SJCRH30 (cell line): ENCODE results near the gene IQCE. TPM values are rescaled to one million over a fixed set of nuclear protein-coding genes. Genes with fewer than 3 reads are reported as not detected.
"Not testable (repeated sequence)": the region's sequence is repeated elsewhere in the genome, so short reads cannot be mapped to it uniquely, and the experiment has no call there.

Source experiments
- DNase-seq, 2 experiments: peaks; one replicate each; pipeline ENCODE4 v3.0.0-alpha.2; 2015 to 2020
- H3K27ac ChIP-seq: fragments of 250-450 bp; sonication (Bioruptor Pico); 2 replicates; pipeline ENCODE4 v1.5.1; 2020; ENCODE audit warnings: mild to moderate bottlenecking, moderate library complexity
- H3K27me3 ChIP-seq: fragments of 250-450 bp; sonication (Bioruptor Pico); 2 replicates; pipeline ENCODE4 v1.5.1; 2020; ENCODE audit warnings: mild to moderate bottlenecking, moderate library complexity
- H3K36me3 ChIP-seq: fragments of 250-450 bp; sonication (Bioruptor Pico); 2 replicates; pipeline ENCODE4 v1.5.1; 2020; ENCODE audit warnings: mild to moderate bottlenecking, moderate library complexity
- H3K4me1 ChIP-seq: fragments of 250-450 bp; sonication (Bioruptor Pico); 2 replicates; pipeline ENCODE4 v1.5.1; 2020; ENCODE audit warnings: mild to moderate bottlenecking, moderate library complexity
- H3K4me3 ChIP-seq: fragments of 250-450 bp; sonication (Bioruptor Pico); 2 replicates; pipeline ENCODE4 v1.5.1; 2020; ENCODE audit warnings: mild to moderate bottlenecking, moderate library complexity
- H3K9me3 ChIP-seq: fragments of 250-450 bp; sonication (Bioruptor Pico); replicated peaks from 2 replicates; pipeline ENCODE4 v1.5.1; 2020; ENCODE audit warnings: mild to moderate bottlenecking, moderate library complexity
- total RNA-seq: library from RNA; depleted of rRNA; stranded (reverse); fragments of >200 nt; shearing (Covaris generic); gene quantifications from 2 replicates; pipeline ENCODE4 v1.2.3, GENCODE V29; 2014

IQCE gene
- total RNA-seq, 1 experiment from 2014 or later = 5.0 TPM

DNA sequence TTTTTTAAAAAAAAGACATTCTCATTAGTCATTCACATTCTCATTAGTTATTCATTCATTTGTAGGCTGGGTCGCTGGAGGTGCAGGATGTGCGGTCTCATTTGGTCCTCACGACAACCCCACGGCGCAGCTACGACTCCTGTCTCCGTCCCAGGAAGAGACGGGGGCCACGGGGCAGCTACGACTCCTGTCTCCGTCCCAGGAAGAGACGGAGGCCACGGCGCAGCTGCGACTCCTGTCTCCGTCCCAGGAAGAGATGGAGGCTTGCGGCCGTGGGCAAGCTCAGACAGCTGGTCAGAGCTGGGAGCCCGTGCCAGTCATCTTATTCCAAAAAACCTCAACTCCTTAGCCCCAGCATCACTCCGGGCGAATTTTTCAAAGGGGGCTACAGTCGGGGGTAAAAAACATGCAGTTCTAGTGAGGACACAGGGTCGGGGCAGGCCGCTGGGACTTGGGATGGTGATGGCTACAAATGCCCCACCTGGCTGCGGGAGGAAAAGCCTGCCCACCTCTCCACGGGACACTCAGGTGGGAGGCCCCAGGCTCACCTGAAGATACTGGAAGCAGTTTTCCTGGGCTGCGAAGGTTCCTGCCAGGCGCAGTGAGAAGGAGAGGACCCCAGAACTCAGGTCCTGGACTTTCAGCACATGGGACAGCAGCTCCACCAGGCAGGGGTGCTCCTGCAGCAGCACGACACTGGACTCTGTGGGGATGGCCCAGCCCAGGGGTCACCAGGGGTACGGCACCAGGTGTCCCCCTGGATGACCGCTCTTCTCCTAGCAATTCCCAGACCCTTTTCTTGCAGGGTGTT lies 11.8 kb upstream of the IQCE start:
- no peak overlapping the region for H3K4me3 ChIP-seq
- H3K9me3 ChIP-seq = no peaks in the 10 kb centered on the region
- H3K27ac ChIP-seq = no peak overlapping the region
- H3K36me3 ChIP-seq = peaks cover 49% of the 10 kb centered on the region
- DNase-seq = no peak
- H3K27me3 ChIP-seq = no peaks in the 10 kb centered on the region
- no peaks in the 10 kb centered on the region for H3K4me1 ChIP-seq

DNA sequence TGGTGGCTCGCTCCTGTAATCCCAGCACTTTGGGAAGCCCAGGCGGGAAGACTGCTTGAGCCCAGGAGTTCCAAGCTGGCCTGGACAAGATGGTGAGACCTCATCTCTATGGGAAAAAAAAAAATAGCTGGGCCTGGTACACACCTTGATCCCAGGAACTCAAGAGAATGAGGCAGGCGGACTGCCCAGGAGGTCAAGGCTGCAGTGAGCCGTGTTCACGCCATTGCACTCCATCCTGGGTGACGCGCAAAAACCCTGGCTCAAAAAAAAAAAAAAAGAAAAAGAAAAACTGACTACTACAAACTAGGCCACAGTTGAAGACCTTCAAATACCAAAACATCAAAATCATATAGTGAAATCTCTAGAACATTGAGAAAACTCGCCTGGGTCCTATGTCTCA lies 7.4 kb upstream of the IQCE start:
- H3K4me3 ChIP-seq = no peak overlapping the region
- no peaks in the 10 kb centered on the region for H3K27me3 ChIP-seq
- H3K27ac ChIP-seq = no peak overlapping the region
- peaks cover 25% of the 10 kb centered on the region for H3K36me3 ChIP-seq
- H3K4me1 ChIP-seq = peaks cover 8% of the 10 kb centered on the region
- no peak for DNase-seq
- no peaks in the 10 kb centered on the region for H3K9me3 ChIP-seq

DNA sequence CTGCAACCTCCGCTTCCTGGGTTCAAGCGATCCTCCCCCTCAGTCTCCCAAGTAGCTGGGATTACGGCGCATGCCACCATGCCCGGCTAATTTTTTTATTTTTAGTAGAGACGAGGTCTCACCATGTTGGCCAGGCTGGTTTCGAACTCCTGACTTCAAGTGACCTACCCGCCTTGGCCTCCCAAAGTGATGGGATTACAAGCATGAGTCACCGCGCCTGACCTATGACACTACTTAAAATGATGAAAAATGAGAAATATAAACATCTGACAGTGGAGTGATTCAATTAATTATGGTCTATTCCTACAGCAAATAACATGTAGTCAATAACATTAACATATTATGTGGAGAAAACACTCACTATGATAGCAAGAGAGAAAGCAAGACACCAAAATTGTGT lies 5.7 kb upstream of the IQCE start:
- H3K27me3 ChIP-seq = no peaks in the 10 kb centered on the region
- H3K4me1 ChIP-seq = peaks cover 8% of the 10 kb centered on the region
- H3K9me3 ChIP-seq = no peaks in the 10 kb centered on the region
- no peak overlapping the region for H3K27ac ChIP-seq
- no peak overlapping the region for H3K4me3 ChIP-seq
- DNase-seq = no peak
- peaks cover 11% of the 10 kb centered on the region for H3K36me3 ChIP-seq

DNA sequence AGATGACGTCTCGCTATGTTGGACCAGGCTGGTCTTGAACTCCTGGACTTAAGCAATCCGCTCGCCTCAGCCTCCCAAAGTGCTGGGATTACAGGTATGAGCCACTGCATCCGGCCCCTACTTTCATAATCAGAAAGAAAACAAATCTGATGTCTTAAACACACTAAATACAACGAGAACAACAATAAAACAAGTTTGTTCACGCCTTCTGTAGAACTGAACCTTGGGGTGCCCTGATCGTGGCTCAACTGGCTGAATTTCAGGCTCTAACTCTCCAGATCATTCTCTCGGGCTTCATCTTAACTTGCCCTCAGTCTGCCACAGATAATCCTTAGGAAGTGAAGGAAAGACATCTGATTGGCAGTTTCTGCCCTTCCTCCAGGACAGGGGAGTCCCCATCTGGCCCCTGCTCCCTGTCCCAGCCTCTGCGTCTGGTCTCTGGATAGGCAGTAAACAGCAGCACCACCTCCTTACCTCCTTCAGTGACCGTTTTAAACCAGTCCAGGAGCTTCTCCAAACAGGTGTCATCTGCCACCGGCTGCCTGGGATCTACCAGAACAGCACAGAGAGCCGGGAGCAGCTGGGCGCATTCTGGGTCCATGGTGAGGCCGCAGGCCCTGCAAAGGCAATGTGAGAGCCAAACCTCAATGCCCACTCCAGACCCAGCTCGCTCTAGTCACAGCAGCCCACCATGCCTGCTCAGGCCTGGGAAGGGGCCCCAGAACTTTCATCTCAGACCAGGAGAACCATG lies 4.8 kb upstream of the IQCE start:
- H3K4me3 ChIP-seq = peak overlapping the region; percentile 91
- peaks cover 9% of the 10 kb centered on the region for H3K36me3 ChIP-seq
- H3K4me1 ChIP-seq = peaks cover 11% of the 10 kb centered on the region
- DNase-seq = peak in 1 of 2 experiments; percentile 39
- no peak overlapping the region for H3K27ac ChIP-seq
- H3K27me3 ChIP-seq = no peaks in the 10 kb centered on the region
- H3K9me3 ChIP-seq = no peaks in the 10 kb centered on the region

DNA sequence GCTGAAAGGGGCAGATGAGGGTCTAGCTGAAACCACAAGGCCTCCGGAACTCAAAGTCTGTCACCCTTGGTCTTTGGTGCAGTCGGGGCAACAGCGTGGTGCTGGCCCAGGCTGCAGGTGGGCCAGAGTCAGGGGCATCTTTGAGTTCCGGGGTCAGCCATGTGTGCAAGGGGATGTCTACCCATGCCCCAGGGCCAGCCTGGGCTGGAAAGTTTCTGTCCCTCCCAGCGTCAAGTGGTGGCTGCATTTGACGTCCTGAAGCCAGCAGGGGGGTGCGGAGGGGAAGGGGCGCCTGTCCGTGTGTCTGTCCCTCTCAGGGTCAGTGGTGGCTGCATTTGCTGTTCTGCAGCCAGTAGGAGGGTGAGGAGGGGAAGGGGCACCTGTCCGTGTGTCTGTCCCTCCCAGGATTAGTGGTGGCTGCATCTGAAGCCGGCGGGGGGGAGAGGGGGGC lies 4.1 kb upstream of the IQCE start:
- peak overlapping the region; percentile 91 for H3K4me3 ChIP-seq
- H3K4me1 ChIP-seq = peaks cover 11% of the 10 kb centered on the region
- DNase-seq = peak in 1 of 2 experiments; percentile 44
- H3K27me3 ChIP-seq = no peaks in the 10 kb centered on the region
- no peak overlapping the region for H3K27ac ChIP-seq
- no peaks in the 10 kb centered on the region for H3K9me3 ChIP-seq
- H3K36me3 ChIP-seq = peaks cover 9% of the 10 kb centered on the region

DNA sequence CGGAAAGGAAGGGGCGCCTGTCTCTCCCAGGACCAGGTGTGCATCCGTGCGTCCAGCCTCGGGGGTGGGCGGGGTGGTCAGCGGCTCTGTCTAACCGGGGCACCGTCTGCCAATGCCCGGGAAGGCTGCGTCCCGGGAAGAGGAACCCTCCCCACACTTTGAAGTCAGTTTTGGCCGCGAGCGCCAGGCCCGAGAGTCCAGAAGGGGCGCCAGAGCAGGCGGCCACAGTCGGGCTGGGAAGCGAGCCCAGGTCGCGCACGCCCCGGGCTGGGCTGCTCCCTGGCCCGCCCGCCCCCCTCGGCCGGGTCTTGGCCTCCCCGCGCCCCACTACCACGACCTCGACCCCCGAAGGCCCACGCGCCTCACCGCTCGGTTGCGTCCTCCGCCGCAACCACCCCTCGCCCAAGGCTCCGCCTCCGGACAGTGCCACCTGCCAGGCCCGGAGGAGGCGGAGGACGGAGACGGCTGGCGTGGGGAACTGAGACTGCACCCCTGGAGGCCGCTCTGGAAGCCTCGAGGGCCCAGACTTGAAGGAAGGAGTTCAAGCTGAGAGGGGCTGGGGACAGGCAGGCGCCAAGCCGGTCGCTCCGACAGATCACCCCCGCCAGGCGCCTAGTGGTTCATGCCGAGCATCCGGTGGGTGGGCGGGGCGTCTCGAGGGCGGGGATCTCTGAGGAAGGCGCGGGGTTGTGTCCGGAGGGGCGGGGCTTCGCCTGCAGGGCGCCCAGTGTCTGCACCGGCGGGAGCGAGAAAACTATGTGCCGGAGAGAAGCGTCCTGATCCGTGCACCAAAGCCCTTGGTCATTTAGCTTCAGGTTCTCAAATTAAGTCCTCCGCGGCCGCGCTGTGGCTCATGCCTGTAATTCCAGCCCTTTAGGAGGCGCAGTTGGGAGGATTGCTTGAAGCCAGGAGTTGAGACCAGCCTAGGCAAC lies 3.4 kb upstream of the IQCE start, which contains the start of gene BRAT1:
TSS of gene BRAT1 (minus strand) at position 404 of the 932 bp plus-strand sequence. CDS start 1,093 bp downstream, outside the sequence.
- peak within 1 kb of the TSS; percentile 91 for H3K4me3 ChIP-seq
- peaks cover 9% of the 10 kb centered on the region for H3K36me3 ChIP-seq
- DNase-seq = peak; percentile 98 to 99
- no peaks in the 10 kb centered on the region for H3K27me3 ChIP-seq
- H3K9me3 ChIP-seq = no peaks in the 10 kb centered on the region
- peak within 1 kb of the TSS; percentile 100 for H3K27ac ChIP-seq
- peaks cover 11% of the 10 kb centered on the region for H3K4me1 ChIP-seq

DNA sequence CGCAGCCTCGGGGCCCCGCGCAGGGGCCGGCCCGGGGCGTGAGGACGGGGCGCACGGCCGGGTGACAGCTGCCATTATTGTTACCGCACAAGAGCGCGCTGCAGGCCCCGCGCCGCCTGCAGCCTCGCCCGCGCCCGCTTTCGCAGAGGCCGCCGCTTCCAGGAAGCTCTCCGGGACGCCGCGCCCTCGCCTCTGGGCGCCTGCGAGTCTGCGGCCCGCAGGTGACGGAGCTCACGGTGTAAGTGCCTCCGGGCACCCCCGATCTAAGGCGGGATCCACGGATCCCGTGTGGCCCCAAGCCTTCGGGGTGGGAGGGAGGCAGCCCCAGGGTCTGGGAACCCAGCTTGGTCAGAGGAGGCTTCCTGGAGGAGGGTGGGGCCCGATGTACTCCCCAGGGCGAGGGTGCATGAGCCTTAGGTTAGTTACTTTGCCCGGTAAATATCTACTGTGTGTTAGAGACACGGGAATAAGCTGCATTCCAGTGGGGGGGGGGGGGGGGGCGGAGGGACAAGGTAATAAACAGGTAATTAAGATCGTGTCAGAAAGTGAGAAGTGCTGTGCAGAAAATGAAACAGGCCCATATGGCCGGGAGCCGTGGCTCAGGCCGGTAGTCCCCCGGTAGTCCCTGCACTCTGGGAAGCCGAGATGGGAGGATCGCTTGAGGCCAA lies 638 bp downstream of the IQCE start:
- no peak for DNase-seq
- H3K9me3 ChIP-seq = no peaks in the 10 kb centered on the region
- peak overlapping the region; percentile 76 for H3K4me3 ChIP-seq
- no peak overlapping the region for H3K27ac ChIP-seq
- no peaks in the 10 kb centered on the region for H3K36me3 ChIP-seq
- no peaks in the 10 kb centered on the region for H3K27me3 ChIP-seq
- H3K4me1 ChIP-seq = peaks cover 4% of the 10 kb centered on the region; the same call in 1 of the 2 replicates

DNA sequence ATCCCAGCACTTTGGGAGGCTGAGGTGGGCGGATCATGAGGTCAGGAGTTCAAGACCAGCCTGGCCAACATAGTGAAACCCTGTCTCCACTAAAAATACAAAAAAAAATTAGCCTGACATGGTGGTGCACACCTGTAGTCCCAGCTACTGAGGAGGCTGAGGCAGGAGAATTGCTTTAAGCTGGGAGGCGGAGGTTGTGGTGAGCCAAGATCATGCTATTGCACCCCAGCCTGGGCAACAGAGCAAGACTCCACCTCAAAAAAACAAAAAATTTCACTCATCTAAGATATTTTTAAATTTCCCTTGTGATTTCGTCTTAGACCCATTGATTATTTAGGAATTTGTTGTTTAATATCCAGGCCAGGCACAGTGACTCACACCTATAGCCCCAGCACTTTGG lies 5.2 kb downstream of the IQCE start:
- not testable (repeated sequence) for H3K27me3 ChIP-seq, H3K9me3 ChIP-seq, H3K4me3 ChIP-seq, H3K36me3 ChIP-seq, H3K4me1 ChIP-seq, DNase-seq, H3K27ac ChIP-seq

DNA sequence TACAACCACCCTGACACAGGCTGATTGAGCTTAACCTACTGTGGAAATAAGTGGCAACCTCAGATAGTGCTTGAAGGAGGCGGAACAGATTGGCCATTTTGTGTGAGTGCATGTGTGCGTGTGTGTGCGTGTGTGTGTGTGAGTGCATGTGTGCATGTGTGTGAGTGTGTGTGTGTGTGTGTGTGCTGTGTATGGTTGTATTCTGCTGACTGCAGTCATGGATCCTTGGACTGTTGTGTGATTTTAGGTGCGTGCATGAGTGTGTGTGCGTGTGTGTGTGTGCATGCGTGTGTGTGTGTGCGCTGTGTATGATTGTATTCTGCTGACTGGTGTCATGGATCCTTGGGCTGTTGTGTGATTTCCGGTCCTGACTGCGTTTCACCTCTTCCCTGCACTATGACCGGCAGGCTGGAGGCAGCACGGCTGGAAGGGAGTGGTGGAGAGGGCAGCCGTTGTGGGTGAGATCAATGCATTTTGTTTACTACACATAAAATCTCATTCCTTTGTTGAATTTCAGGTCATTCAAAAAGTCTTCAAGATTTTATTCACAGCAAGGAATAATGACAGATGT lies 6.3 kb downstream of the IQCE start:
- no peaks in the 10 kb centered on the region for H3K9me3 ChIP-seq
- H3K4me3 ChIP-seq = no peak overlapping the region
- no peaks in the 10 kb centered on the region for H3K27me3 ChIP-seq
- H3K36me3 ChIP-seq = no peaks in the 10 kb centered on the region
- no peak for DNase-seq
- no peak overlapping the region for H3K27ac ChIP-seq
- H3K4me1 ChIP-seq = no peaks in the 10 kb centered on the region

DNA sequence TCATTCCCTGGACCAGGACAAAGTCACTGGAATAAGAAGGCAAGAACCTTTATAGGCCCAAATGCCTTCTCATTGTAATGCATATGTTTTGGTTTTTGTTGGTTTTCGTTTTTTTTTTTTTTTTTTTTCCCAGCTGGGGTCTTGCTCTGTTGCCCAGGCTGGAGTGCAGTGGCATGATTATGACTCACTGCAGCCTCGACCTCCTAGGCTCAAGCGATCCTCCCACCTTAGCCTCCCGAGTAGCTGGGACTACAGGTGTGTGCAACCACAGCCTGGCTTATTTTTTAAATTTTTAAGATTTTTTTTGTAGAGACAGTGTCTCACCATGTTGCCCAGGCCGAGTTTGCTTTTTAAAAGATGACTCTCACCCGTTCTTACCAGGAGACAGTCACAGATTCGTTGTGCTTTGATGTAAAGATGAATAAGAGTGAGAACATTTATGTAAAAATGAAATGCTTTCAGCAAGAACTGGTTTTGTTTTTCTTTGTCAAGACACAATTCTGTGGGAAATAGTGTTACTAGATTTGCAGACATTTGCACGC lies 7.6 kb downstream of the IQCE start:
- H3K36me3 ChIP-seq = no peaks in the 10 kb centered on the region
- H3K4me1 ChIP-seq = no peaks in the 10 kb centered on the region
- H3K9me3 ChIP-seq = no peaks in the 10 kb centered on the region
- DNase-seq = no peak
- H3K27ac ChIP-seq = no peak overlapping the region
- no peaks in the 10 kb centered on the region for H3K27me3 ChIP-seq
- H3K4me3 ChIP-seq = no peak overlapping the region

DNA sequence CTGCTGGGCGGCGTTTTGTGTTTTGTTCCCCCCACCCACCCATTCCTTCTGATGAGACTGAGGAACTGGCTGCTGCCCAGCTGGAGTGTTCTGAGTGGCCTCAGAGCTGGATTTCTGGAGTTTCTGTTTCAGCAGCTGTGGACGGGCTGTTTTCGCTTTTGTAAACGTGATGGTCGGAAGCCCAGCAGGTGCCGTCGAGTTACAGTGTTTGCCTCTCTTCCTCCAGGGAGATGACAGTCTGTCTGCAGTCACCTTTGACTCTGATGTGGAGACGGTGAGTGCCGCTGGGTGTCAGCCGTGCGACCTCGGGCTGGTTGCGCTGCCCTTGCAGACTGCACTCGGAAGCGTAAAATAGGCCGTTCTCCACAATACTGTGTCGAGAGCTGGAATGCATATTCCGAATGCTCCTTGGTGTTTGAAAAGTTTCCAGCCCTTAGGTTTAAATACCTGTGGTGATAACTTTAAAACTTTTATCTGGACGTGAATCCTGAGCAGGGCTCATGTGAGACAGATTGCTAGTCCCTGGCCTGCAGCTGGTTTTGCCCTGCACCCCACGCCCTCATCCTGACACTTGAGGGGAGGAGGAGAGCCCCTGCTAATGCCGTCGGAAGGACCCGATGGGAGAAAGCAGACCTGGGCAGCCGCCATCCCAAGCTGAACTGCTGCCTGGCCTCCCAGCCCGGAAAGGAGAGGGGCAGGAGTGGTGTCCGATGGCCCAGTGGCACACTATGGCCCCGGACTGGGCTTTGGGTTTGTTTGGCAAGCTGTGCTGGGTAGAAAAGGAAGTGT lies 8.3 kb downstream of the IQCE start:
- DNase-seq = no peak
- H3K4me3 ChIP-seq = no peak overlapping the region
- H3K9me3 ChIP-seq = no peaks in the 10 kb centered on the region
- no peaks in the 10 kb centered on the region for H3K4me1 ChIP-seq
- H3K27ac ChIP-seq = no peak overlapping the region
- no peaks in the 10 kb centered on the region for H3K27me3 ChIP-seq
- H3K36me3 ChIP-seq = no peaks in the 10 kb centered on the region

DNA sequence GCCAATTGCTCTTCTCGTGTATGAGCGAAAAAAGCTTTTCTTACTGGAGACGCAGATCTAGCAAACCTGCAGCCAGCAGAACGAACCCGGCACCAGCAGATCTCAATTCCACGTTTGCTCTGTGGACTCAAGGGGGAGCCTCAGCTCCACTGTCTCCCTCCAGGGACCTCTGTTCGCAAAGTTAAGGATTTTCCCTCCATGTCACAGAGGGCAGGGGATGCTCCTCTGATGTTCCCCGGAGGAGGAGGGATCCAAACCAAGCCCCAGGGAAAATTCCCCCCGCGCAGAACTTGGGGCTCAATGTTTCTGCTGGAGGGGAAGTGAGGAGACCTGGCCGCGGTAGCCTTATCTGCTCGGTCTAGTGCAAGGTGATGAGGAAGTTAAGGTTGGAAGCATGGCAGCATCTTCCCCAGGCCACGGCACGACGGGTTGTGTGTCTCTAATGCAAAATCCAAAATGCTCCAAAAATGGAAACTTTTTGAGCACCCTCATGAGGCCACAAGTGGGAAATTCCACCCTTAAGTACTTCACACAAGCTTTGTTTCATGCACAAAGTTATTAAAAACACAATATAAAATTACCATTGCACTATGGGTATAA lies 9.0 kb downstream of the IQCE start:
- no peak overlapping the region for H3K27ac ChIP-seq
- H3K4me1 ChIP-seq = no peaks in the 10 kb centered on the region
- DNase-seq = peak; percentile 37 to 68
- H3K9me3 ChIP-seq = no peaks in the 10 kb centered on the region
- no peaks in the 10 kb centered on the region for H3K36me3 ChIP-seq
- H3K4me3 ChIP-seq = no peak overlapping the region
- no peaks in the 10 kb centered on the region for H3K27me3 ChIP-seq
